Transverse colon (tissue), 4 donors: ENCODE measurements around the gene DDB1. TPM values are rescaled to one million over a fixed set of nuclear protein-coding genes. Genes with fewer than 3 reads are reported as not detected.

ENCODE experiments used
- DNase-seq: peaks from one replicate; pipeline ENCODE4 v3.0.0-alpha.2; 2019
- H3K27ac ChIP-seq, 4 donors: fragments of 200-600 bp; sonication (generic); 2 replicates each; pipeline ENCODE4 v1.5.1; 2016 to 2018; ENCODE audit warnings: inconsistent platforms in 4 of 4
- H3K27me3 ChIP-seq: fragments of 200-600 bp; sonication (generic); 2 replicates; pipeline ENCODE4 v1.5.1; 2017; ENCODE audit warnings: inconsistent platforms
- H3K36me3 ChIP-seq, 4 donors: fragments of 200-600 bp; sonication (generic); 2 replicates each; pipeline ENCODE4 v1.5.1; 2017 to 2019; ENCODE audit warnings: inconsistent platforms in 4 of 4
- H3K4me1 ChIP-seq, 4 donors: fragments of 200-600 bp; sonication (generic); 2 replicates each; pipeline ENCODE4 v1.5.1; 2017 to 2020; ENCODE audit warnings: inconsistent platforms in 4 of 4
- H3K4me3 ChIP-seq, 4 donors: fragments of 200-600 bp; sonication (generic); 1 replicate in 1 of 4; 2 replicates in 3 of 4; pipeline versions ENCODE4 v1.5.1 to v1.6.1; 2017 to 2019; ENCODE audit warnings: inconsistent platforms in 4 of 4
- H3K9me3 ChIP-seq, 2 donors: fragments of 200-600 bp; sonication (generic); 2 replicates each; pipeline ENCODE4 v1.5.1; 2017 to 2019; ENCODE audit warnings: inconsistent platforms in 2 of 2
- CTCF ChIP-seq, 5 experiments: fragments of 200-600 bp in 3 of 5; fragments of 450-650 bp in 2 of 5; sonication (generic) in 3 of 5; IDR thresholded peaks; 1 replicate in 2 of 5; 2 replicates in 3 of 5; pipeline ENCODE4 v1.5.1; 2016 to 2017; ENCODE audit warnings: antibody characterized with exemption in 5 of 5, inconsistent platforms in 3 of 5, mild to moderate bottlenecking in 2 of 5, moderate library complexity in 1 of 5
- EP300 ChIP-seq: sonication (generic); formaldehyde crosslinking; IDR thresholded peaks from one replicate; pipeline ENCODE4 v1.6.1; 2017; ENCODE audit warnings: antibody characterized with exemption, low read depth
- POLR2A ChIP-seq: fragments of 450-650 bp; IDR thresholded peaks from one replicate; pipeline ENCODE4 v1.6.1; 2016; ENCODE audit warnings: antibody characterized with exemption, mild to moderate bottlenecking, moderate library complexity
- POLR2AphosphoS5 ChIP-seq, 3 donors: sonication (generic); formaldehyde crosslinking; IDR thresholded peaks; one replicate each; pipeline ENCODE4 v1.6.1; 2016; ENCODE audit warnings: antibody characterized with exemption in 3 of 3
- WGBS, 2 donors: methylation state at CpG; one replicate each; pipeline ENCODE4 v1.1.5; 2018; ENCODE audit warnings: low coverage in 1 of 2; 5-methylcytosine and 5-hydroxymethylcytosine counted together
- in situ Hi-C, 4 donors: fragments of 200-750 bp; cut with MboI; loops; one replicate each; pipeline versions ENCODE4 v1.15.0 to v1.15.1; 2017; ENCODE audit warnings: low sequenced_read_pairs in 3 of 4, low pct_ligation_motif_present in 1 of 4, low pct_unique_long_range_greater_than_20kb in 1 of 4
- intact Hi-C: fragments of 100-400 bp; cut with DNase I; formaldehyde crosslinking; loops from one replicate; pipeline ENCODE4 v1.15.1; 2023; ENCODE audit warnings: low total_unique reads
- total RNA-seq, 4 donors: library from RNA; depleted of rRNA; stranded (reverse); fragments of >200 nt; gene quantifications; one replicate each; pipeline ENCODE4 v1.1.0, GENCODE V29; 2016

The DDB1 gene
- total RNA-seq, 4 donors from 2014 or later, result 105 to 127 (median 123) TPM

GRCh38 chr11:61332281-61332796, 566 bp downstream of the DDB1 start:
- Histone ChIP-seq H3K27ac (peak overlapping the region; percentile 91 to 97 (median 96)), H3K4me1 (peaks cover 16 to 40% (median 25%) of the 10 kb centered on the region in 4 donors), H3K4me3 (peak overlapping the region; percentile 76 to 99 (median 97)), H3K9me3 (no peaks in the 10 kb centered on the region), H3K36me3 (peaks cover 0 to 18% (median 5%) of the 10 kb centered on the region in 4 donors), H3K27me3 (no peaks in the 10 kb centered on the region)
- 0 to 1% methylated on average over 3 to 21 of the region's 24 CpGs for WGBS, 2 donors
- no peak for TF ChIP-seq POLR2A
- no peak for TF ChIP-seq CTCF (IDR thresholded peaks at IDR 0.05)
- TF ChIP-seq EP300, result no peak
- no peak for TF ChIP-seq POLR2AphosphoS5 (IDR thresholded peaks at IDR 0.05)
- intact Hi-C loops, result no loop called here
- in situ Hi-C loops, result loop anchor here in 2 of 4 donors (10.0 to 25.0 kb wide), 2 partner anchors 52 to 495 kb away; partner anchors contain the start of gene CCDC86 (in 1 of the 2)
- no peak for DNase-seq

GRCh38 chr11:61331651-61332050, 1.3 kb downstream of the DDB1 start:
- intact Hi-C loops, result no loop called here
- Histone ChIP-seq H3K27me3 (no peaks in the 10 kb centered on the region), H3K9me3 (no peaks in the 10 kb centered on the region), H3K36me3 (peaks cover 0 to 20% (median 7%) of the 10 kb centered on the region in 4 donors), H3K4me3 (peak overlapping the region in 2 of 4 donors; percentile 98 to 99), H3K27ac (peak overlapping the region in 2 of 4 donors; percentile 95 to 96), H3K4me1 (peaks cover 16 to 40% (median 25%) of the 10 kb centered on the region in 4 donors)
- TF ChIP-seq POLR2A (no peak), POLR2AphosphoS5 (IDR thresholded peaks at IDR 0.05) (no peak), EP300 (no peak), CTCF (IDR thresholded peaks at IDR 0.05) (no peak)
- no peak for DNase-seq
- in situ Hi-C loops, result loop anchor here in 2 of 4 donors (10.0 to 25.0 kb wide), 2 partner anchors 53 to 494 kb away; partner anchors contain the start of gene CCDC86 (in 1 of the 2)
- 57 to 68% methylated on average over 4 to 6 of the region's 6 CpGs for WGBS, 2 donors

GRCh38 chr11:61329871-61330270, 3.0 kb downstream of the DDB1 start:
- H3K4me1 ChIP-seq, result peaks cover 16 to 27% (median 21%) of the 10 kb centered on the region in 4 donors
- intact Hi-C loops, result no loop called here

More at GRCh38 chr11:61329871-61330270, 3.0 kb downstream of the DDB1 start:
- Histone ChIP-seq H3K4me3 (no peak overlapping the region), H3K36me3 (peaks cover 0 to 37% (median 16%) of the 10 kb centered on the region in 4 donors), H3K9me3 (no peaks in the 10 kb centered on the region), H3K27ac (no peak overlapping the region), H3K27me3 (no peaks in the 10 kb centered on the region)
- DNase-seq, result no peak
- TF ChIP-seq CTCF (IDR thresholded peaks at IDR 0.05), result no peak
- TF ChIP-seq POLR2A, result no peak
- TF ChIP-seq POLR2AphosphoS5 (IDR thresholded peaks at IDR 0.05), result no peak
- TF ChIP-seq EP300, result no peak
- in situ Hi-C loops, result loop anchor here in 2 of 4 donors (10.0 to 25.0 kb wide), 2 partner anchors 55 to 493 kb away; partner anchors contain the start of gene CCDC86 (in 1 of the 2)
- 95 to 100% methylated on average over 2 to 4 of the region's 4 CpGs for WGBS, 2 donors
